SH-SY5Y (cell line): ENCODE measurements around the gene F5.

Source experiments
- GATA2 ChIP-seq: IDR thresholded peaks from 2 replicates; pipeline ENCODE4 v1.6.1; 2011; ENCODE audit warnings: mild to moderate bottlenecking, low read depth, low read length
- GATA3 ChIP-seq: IDR thresholded peaks from 2 replicates; pipeline ENCODE4 v1.6.1; 2011; ENCODE audit warnings: low read depth, mild to moderate bottlenecking, low read length, moderate library complexity

- TF ChIP-seq GATA2 (no peak), GATA3 (no peak)
Measured at GRCh38 chr1:169497317-169497716, 89.0 kb downstream of the F5 start.
